Prostate gland (tissue), 2 donors: ENCODE data around the gene LENG9. TPM values are rescaled to one million over a fixed set of nuclear protein-coding genes. Genes with fewer than 3 reads are reported as not detected.
A peak's percentile ranks its signal among the peaks of the same experiment; 100 is the strongest.

ENCODE experiments used
- DNase-seq: peaks from one replicate; pipeline ENCODE4 v3.0.0-alpha.2; 2019; ENCODE audit warnings: low spot score
- H3K27ac ChIP-seq, 2 donors: fragments of 200-600 bp; sonication (generic); 2 replicates each; pipeline ENCODE4 v1.5.1; 2017 to 2019
- H3K27me3 ChIP-seq: fragments of 200-600 bp; sonication (generic); replicated peaks from 2 replicates; pipeline ENCODE4 v1.5.1; 2019; ENCODE audit not compliant: insufficient read depth
- H3K36me3 ChIP-seq, 2 donors: fragments of 200-600 bp; sonication (generic); 1 replicate in 1 of 2; 2 replicates in 1 of 2; pipeline versions ENCODE4 v1.5.1 to v1.8.1; 2017 to 2019
- H3K4me1 ChIP-seq: fragments of 200-600 bp; sonication (generic); replicated peaks from 2 replicates; pipeline ENCODE4 v1.5.1; 2019
- H3K4me3 ChIP-seq, 2 donors: fragments of 200-600 bp; sonication (generic); 2 replicates each; pipeline ENCODE4 v1.5.1; 2017 to 2019
- H3K9me3 ChIP-seq: fragments of 200-600 bp; sonication (generic); 2 replicates; pipeline ENCODE4 v1.5.1; 2017
- CTCF ChIP-seq, 4 experiments: fragments of 200-600 bp in 2 of 4; fragments of 450-650 bp in 2 of 4; sonication (generic) in 2 of 4; IDR thresholded peaks; 1 replicate in 3 of 4; 2 replicates in 1 of 4; pipeline ENCODE4 v1.5.1; 2016 to 2019; ENCODE audit warnings: antibody characterized with exemption in 4 of 4, mild to moderate bottlenecking in 2 of 4, moderate library complexity in 2 of 4
- POLR2A ChIP-seq: fragments of 450-650 bp; IDR thresholded peaks from one replicate; pipeline ENCODE4 v1.6.1; 2016; ENCODE audit warnings: antibody characterized with exemption, mild to moderate bottlenecking
- POLR2AphosphoS5 ChIP-seq: sonication (generic); formaldehyde crosslinking; IDR thresholded peaks from one replicate; pipeline ENCODE4 v1.6.1; 2017; ENCODE audit warnings: antibody characterized with exemption
- WGBS: methylation state at CpG from one replicate; pipeline ENCODE4 v1.1.5; 2018; 5-methylcytosine and 5-hydroxymethylcytosine counted together
- intact Hi-C: fragments of 100-400 bp; cut with DNase I; formaldehyde crosslinking; loops from one replicate; pipeline ENCODE4 v1.14.2; 2022
- total RNA-seq, 2 donors: library from RNA; depleted of rRNA; stranded (reverse); fragments of >200 nt; gene quantifications; one replicate each; pipeline ENCODE4 v1.1.0, GENCODE V29; 2016

The LENG9 gene
- total RNA-seq, 2 donors from 2014 or later: 18.6 to 22.2 TPM

GRCh38 chr19:54434112-54434872 lies 29.3 kb downstream of the LENG9 start:
- peaks cover 7% of the 10 kb centered on the region for H3K4me1 ChIP-seq
- H3K27me3 ChIP-seq: no peaks in the 10 kb centered on the region
- TF ChIP-seq POLR2AphosphoS5 (no peak), POLR2A (no peak), CTCF (IDR thresholded peaks at IDR 0.05) (no peak)
- no peak overlapping the region for H3K4me3 ChIP-seq
- intact Hi-C loops: no loop called here
- H3K9me3 ChIP-seq: no peaks in the 10 kb centered on the region
- WGBS: 60% methylated on average over 22 of the region's 23 CpGs
- no peaks in the 10 kb centered on the region for H3K36me3 ChIP-seq
- no peak for DNase-seq
- no peak overlapping the region for H3K27ac ChIP-seq

GRCh38 chr19:54433697-54434096 lies 29.9 kb downstream of the LENG9 start:
- H3K4me3 ChIP-seq: no peak overlapping the region
- H3K27me3 ChIP-seq: no peaks in the 10 kb centered on the region
- intact Hi-C loops: no loop called here
- H3K36me3 ChIP-seq: no peaks in the 10 kb centered on the region
- peaks cover 7% of the 10 kb centered on the region for H3K4me1 ChIP-seq
- no peak for TF ChIP-seq CTCF (IDR thresholded peaks at IDR 0.05)
- no peak for TF ChIP-seq POLR2AphosphoS5
- no peak for TF ChIP-seq POLR2A
- DNase-seq: no peak
- no peaks in the 10 kb centered on the region for H3K9me3 ChIP-seq
- WGBS: 89% methylated on average over 5 of the region's 5 CpGs
- no peak overlapping the region for H3K27ac ChIP-seq

GRCh38 chr19:54432144-54432738 lies 31.3 kb downstream of the LENG9 start:
- peak; percentile 36 for DNase-seq
- intact Hi-C loops: no loop called here
- peaks cover 7% of the 10 kb centered on the region for H3K4me1 ChIP-seq
- peak overlapping the region; percentile 50 to 67 for H3K27ac ChIP-seq
- 63% methylated on average over 10 of the region's 10 CpGs for WGBS
- H3K27me3 ChIP-seq: no peaks in the 10 kb centered on the region
- H3K36me3 ChIP-seq: no peaks in the 10 kb centered on the region
- H3K9me3 ChIP-seq: no peaks in the 10 kb centered on the region
- H3K4me3 ChIP-seq: no peak overlapping the region
- TF ChIP-seq POLR2A: no peak
- TF ChIP-seq POLR2AphosphoS5: peak; percentile 26
- TF ChIP-seq CTCF (IDR thresholded peaks at IDR 0.05): no peak

- peak; percentile 89 for DNase-seq
- Histone ChIP-seq H3K27ac (peak overlapping the region; percentile 50 to 67), H3K4me1 (peaks cover 7% of the 10 kb centered on the region), H3K9me3 (no peaks in the 10 kb centered on the region), H3K4me3 (peak overlapping the region; percentile 12 to 23), H3K36me3 (no peaks in the 10 kb centered on the region), H3K27me3 (no peaks in the 10 kb centered on the region)
- intact Hi-C loops: no loop called here
- TF ChIP-seq POLR2A: no peak
- no peak for TF ChIP-seq CTCF (IDR thresholded peaks at IDR 0.05)
- peak; percentile 62 for TF ChIP-seq POLR2AphosphoS5
- WGBS: 11% methylated on average over 11 of the region's 11 CpGs
These were observed 32.2 kb downstream of the LENG9 start for GRCh38 chr19:54431255-54431838.
